HepG2 (cell line): ENCODE data around the gene GPC2. TPM values are rescaled to one million over a fixed set of nuclear protein-coding genes. Genes with fewer than 3 reads are reported as not detected.
A peak's percentile ranks its signal among the peaks of the same experiment; 100 is the strongest.

Source experiments
- ATAC-seq: fragments of 200-7000 bp; cut with Tn5 transposase; 3 replicates; pipeline ENCODE4 v1.9.1; 2020; ENCODE audit warnings: mild to moderate bottlenecking, moderate library complexity
- Bru-seq: library from RNA; stranded (reverse); fragments of 400-500 nt; gene quantifications from one replicate; lab custom pipeline; 2021; lab: Mats Ljungman, UMichigan
- BruChase-seq, 2 experiments: library from RNA; stranded (reverse); fragments of 400-500 nt; gene quantifications; one replicate each; lab custom pipeline; 2021; lab: Mats Ljungman, UMichigan
- BruUV-seq: library from RNA; stranded (reverse); fragments of 400-500 nt; replicated peaks from 2 replicates; lab custom pipeline; 2021; lab: Mats Ljungman, UMichigan
- CTCF ChIA-PET: fragments of 300-600 bp; formaldehyde crosslinking; extraction: SDS; loops from one replicate; lab custom pipeline; 2021; ENCODE audit warnings: low total read pairs, inconsistent platforms, low intra/inter-chr PET ratio; lab: Yijun Ruan, JAX
- POLR2A ChIA-PET: fragments of 350-600 bp; sonication (Branson Sonifier 250); formaldehyde crosslinking; loops from one replicate; lab custom pipeline; 2020; ENCODE audit warnings: antibody characterized with exemption, inconsistent platforms; lab: Yijun Ruan, JAX
- DNase-seq: peaks from one replicate; pipeline ENCODE4 v3.0.0-alpha.2; 2015; ENCODE audit warnings: low spot score
- FAIRE-seq: peaks from 3 replicates; lab custom pipeline; 2011; peaks lifted over from hg19 to GRCh38; lab: Jason Lieb, UNC
- H2AFZ ChIP-seq: one replicate; pipeline ENCODE4 v1.6.1; 2011; ENCODE audit warnings: low read length, inconsistent platforms
- H3K27ac ChIP-seq: fragments of 300-600 bp; 3 replicates; pipeline ENCODE4 v1.8.0; 2011; ENCODE audit warnings: mixed run types, mild to moderate bottlenecking, mixed read lengths, low read length, inconsistent platforms; ENCODE audit not compliant: insufficient read depth; ENCODE audit errors: extremely low read length
- H3K27me3 ChIP-seq, 2 experiments: fragments of 200-600 bp in 1 of 2; 2 replicates in 1 of 2; 3 replicates in 1 of 2; pipeline versions ENCODE4 v1.6.0 to v1.8.0; 2011; ENCODE audit warnings: low read length in 2 of 2, mild to moderate bottlenecking in 2 of 2, moderate library complexity in 2 of 2, inconsistent platforms in 1 of 2; ENCODE audit not compliant: insufficient read depth in 2 of 2, control insufficient read depth in 1 of 2
- H3K36me3 ChIP-seq, 2 experiments: fragments of 200-600 bp in 1 of 2; replicated peaks in 1 of 2; 2 replicates in 1 of 2; 3 replicates in 1 of 2; pipeline versions ENCODE4 v1.5.1 to v1.8.0; 2011; ENCODE audit warnings: low read length in 2 of 2, inconsistent platforms in 1 of 2; ENCODE audit not compliant: insufficient read depth in 2 of 2, control insufficient read depth in 1 of 2
- H3K4me1 ChIP-seq: 2 replicates; pipeline ENCODE4 v1.5.1; 2012; ENCODE audit warnings: low read length, inconsistent platforms; ENCODE audit not compliant: insufficient read depth
- H3K4me2 ChIP-seq: 2 replicates; pipeline ENCODE4 v1.6.0; 2011; ENCODE audit warnings: low read depth, low read length, inconsistent platforms
- H3K4me3 ChIP-seq, 3 experiments: fragments of 200-600 bp in 1 of 3; sonication (generic), shearing (Covaris generic) in 1 of 3; replicated peaks in 1 of 3; 2 replicates each; pipeline ENCODE4 v1.5.1; 2011 to 2016; ENCODE audit warnings: low read length in 3 of 3, inconsistent platforms in 2 of 3, low read depth in 2 of 3, mild to moderate bottlenecking in 2 of 3, control low read depth in 1 of 3, mixed read lengths in 1 of 3; ENCODE audit not compliant: insufficient read depth in 1 of 3
- H3K79me2 ChIP-seq: one replicate; pipeline ENCODE4 v1.6.1; 2011; ENCODE audit warnings: low read length, inconsistent platforms; ENCODE audit not compliant: insufficient read depth
- H3K9ac ChIP-seq: 2 replicates; pipeline ENCODE4 v1.6.0; 2011; ENCODE audit warnings: mild to moderate bottlenecking, low read depth, low read length, inconsistent platforms; ENCODE audit not compliant: insufficient read depth
- H3K9me3 ChIP-seq: 2 replicates; pipeline ENCODE4 v1.5.1; 2012; ENCODE audit warnings: mild to moderate bottlenecking, low read length
- H4K20me1 ChIP-seq: 2 replicates; pipeline ENCODE4 v1.6.0; 2011; ENCODE audit warnings: inconsistent platforms, mild to moderate bottlenecking, low read length, moderate library complexity; ENCODE audit not compliant: insufficient read depth
- DRAP1 ChIP-seq: IDR thresholded peaks from 2 replicates; pipeline ENCODE4 v1.6.1; 2016; ENCODE audit warnings: missing genetic modification reagents, missing compliant biosample characterization
- MXD1 ChIP-seq: sonication (generic); formaldehyde crosslinking; IDR thresholded peaks from 2 replicates; pipeline ENCODE4 v1.4.0; 2020; ENCODE audit warnings: mild to moderate bottlenecking, missing genetic modification reagents
- MYPOP ChIP-seq: sonication (generic); formaldehyde crosslinking; IDR thresholded peaks from 2 replicates; pipeline ENCODE4 v1.8.1; 2023; ENCODE audit warnings: mild to moderate bottlenecking, moderate library complexity, missing genetic modification reagents
- PHF21A ChIP-seq: sonication (generic); formaldehyde crosslinking; IDR thresholded peaks from 2 replicates; pipeline ENCODE4 v1.5.0; 2020; ENCODE audit warnings: mild to moderate bottlenecking, missing genetic modification reagents
- SP4 ChIP-seq: sonication (generic); formaldehyde crosslinking; IDR thresholded peaks from 2 replicates; pipeline ENCODE4 v1.8.1; 2023; ENCODE audit warnings: mild to moderate bottlenecking, missing genetic modification reagents
- SRSF1 ChIP-seq: fragments of 200-400 bp; formaldehyde crosslinking; optimal IDR thresholded peaks from 2 replicates; pipeline ENCODE3; 2017; ENCODE audit warnings: mild to moderate bottlenecking, low read depth, low read length, moderate library complexity
- ZBTB33 ChIP-seq: sonication (generic); formaldehyde crosslinking; IDR thresholded peaks from 2 replicates; pipeline ENCODE4 v1.4.0; 2020; ENCODE audit warnings: missing genetic modification reagents
- ZGPAT ChIP-seq: IDR thresholded peaks from 2 replicates; pipeline ENCODE4 v1.6.1; 2016; ENCODE audit warnings: mild to moderate bottlenecking
- ZNF225 ChIP-seq: sonication (generic); formaldehyde crosslinking; IDR thresholded peaks from 2 replicates; pipeline ENCODE4 v1.4.0; 2020; ENCODE audit warnings: mild to moderate bottlenecking, missing genetic modification reagents
- ZNF232 ChIP-seq: sonication (generic); formaldehyde crosslinking; IDR thresholded peaks from 2 replicates; pipeline ENCODE4 v1.4.0; 2020; ENCODE audit warnings: missing genetic modification reagents, borderline replicate concordance
- WGBS: methylation state at CpG from one replicate; pipeline ENCODE4 v1.1.6; 2017; ENCODE audit warnings: low lambda C conversion rate; 5-methylcytosine and 5-hydroxymethylcytosine counted together
- in situ Hi-C: cut with HindIII; loops from 2 replicates; pipeline ENCODE4 v1.10.0; 2017; ENCODE audit warnings: low pct_unique_long_range_greater_than_20kb; ENCODE audit not compliant: extremely low pct_ligation_motif_present
- intact Hi-C: fragments of 100-400 bp; cut with micrococcal nuclease; formaldehyde crosslinking; loops from one replicate; pipeline ENCODE4 v1.10.0; 2022; ENCODE audit not compliant: unreplicated experiment
- long read RNA-seq, 2 experiments: library from RNA in 1 of 2; library from polyadenylated mRNA in 1 of 2; stranded (forward) in 1 of 2; unstranded in 1 of 2; transcript quantifications; one replicate each; pipeline ENCODE4 v2.0.0, GENCODE V29; 2019 to 2022
- polyA minus RNA-seq, 3 experiments: library from RNA; depleted of rRNA, polyadenylated mRNA; stranded (reverse); fragments of >200 nt; gene quantifications; 2 replicates each; pipeline ENCODE4 v1.2.3, GENCODE V29; 2011; ENCODE audit warnings: low replicate concordance in 1 of 3
- polyA plus RNA-seq, 8 experiments: library from polyadenylated mRNA; depleted of rRNA in 3 of 8; stranded (reverse) in 7 of 8; unstranded in 1 of 8; fragments of >200 nt; fragmentation: Illumina TruSeq in 4 of 8; extraction: Trizol in 4 of 8; gene quantifications; 2 replicates each; pipeline versions ENCODE4 v1.2.1 to v1.2.3, GENCODE V29; 2011 to 2016; ENCODE audit warnings: low read depth in 4 of 8, missing spikeins in 1 of 8, mixed read lengths in 1 of 8; ENCODE audit not compliant: insufficient read depth in 1 of 8
- total RNA-seq, 5 experiments: library from RNA; depleted of rRNA; stranded (reverse); fragments of >200 nt; fragmentation: Illumina TruSeq; extraction: Trizol; gene quantifications; 2 replicates each; pipeline ENCODE4 v1.2.3, GENCODE V29; 2016; ENCODE audit warnings: low read depth in 1 of 5

GPC2 gene
- total RNA-seq (2016; rRNA removed; fragmentation: Illumina TruSeq; extraction: Trizol) (0.10 and 0.64 TPM in 2 replicates), polyA plus RNA-seq (2011; rRNA removed) (0.76 and 0.78 TPM in 2 replicates), polyA minus RNA-seq (2011; rRNA and poly(A)+ RNA removed; ENCODE audit: low replicate concordance) (0.94 and 1.2 TPM in 2 replicates), Bru-seq, nascent RNA (percentile 35 among the genes with signal in this experiment), BruChase-seq, experiment 1, labeled RNA remaining after a 6-hour chase (percentile 34 among the genes with signal in this experiment), BruChase-seq, experiment 2, labeled RNA remaining after a 2-hour chase (percentile 40 among the genes with signal in this experiment)
- total RNA-seq (2016; cell fraction: cytosol; rRNA removed; fragmentation: Illumina TruSeq; extraction: Trizol; ENCODE audit: low read depth): 0.35 TPM in 1 of 2 replicates, not detected in the other
- 1.0 TPM in 1 of 2 replicates, not detected in the other for total RNA-seq (2016; cell fraction: insoluble cytoplasmic fraction; rRNA removed; fragmentation: Illumina TruSeq; extraction: Trizol)
- 0.12 and 0.14 TPM in 2 replicates for total RNA-seq (2016; cell fraction: membrane; rRNA removed; fragmentation: Illumina TruSeq; extraction: Trizol)
- 2.1 and 2.7 TPM in 2 replicates for total RNA-seq (2016; cell fraction: nucleus; rRNA removed; fragmentation: Illumina TruSeq; extraction: Trizol)
- polyA plus RNA-seq (2011; cell fraction: cytosol; rRNA removed): 0.46 and 0.51 TPM in 2 replicates
- 6.6 and 8.4 TPM in 2 replicates for polyA plus RNA-seq (2011; cell fraction: nucleus; rRNA removed)
- 0.68 and 1.2 TPM in 2 replicates for polyA plus RNA-seq (2012)
- polyA plus RNA-seq (2016; cell fraction: cytosol; fragmentation: Illumina TruSeq; extraction: Trizol; ENCODE audit: low read depth): 0.05 TPM in 1 of 2 replicates, not detected in the other
- polyA plus RNA-seq (2016; cell fraction: insoluble cytoplasmic fraction; fragmentation: Illumina TruSeq; extraction: Trizol; ENCODE audit: low read depth): 0.38 and 0.47 TPM in 2 replicates
- polyA plus RNA-seq (2016; cell fraction: membrane; fragmentation: Illumina TruSeq; extraction: Trizol; ENCODE audit: low read depth): 0.07 TPM in 1 of 2 replicates, not detected in the other
- 3.9 and 4.1 TPM in 2 replicates for polyA plus RNA-seq (2016; cell fraction: nucleus; fragmentation: Illumina TruSeq; extraction: Trizol; ENCODE audit: insufficient read depth, low read depth)
- 0.49 TPM in 1 of 2 replicates, not detected in the other for polyA minus RNA-seq (2011; cell fraction: cytosol; rRNA and poly(A)+ RNA removed)
- 0.90 and 3.9 TPM in 2 replicates for polyA minus RNA-seq (2011; cell fraction: nucleus; rRNA and poly(A)+ RNA removed)
- long read RNA-seq, experiment 1: 0 reads
- long read RNA-seq, experiment 2, partial matches to known transcripts: 0 of 1 reads
- long read RNA-seq, experiment 2, other reads (novel, unspliced or antisense): 1 of 1 reads

- H3K4me3 ChIP-seq: peak within 1 kb of the TSS; percentile 68 to 80 (median 69)
- no peaks in the 10 kb centered on the region for H3K9me3 ChIP-seq
- H3K9ac ChIP-seq: 0 out of 2 replicates have a peak within 1 kb of the TSS, but pooled peaks have one; percentile 8
- no peak within 1 kb of the TSS for H2AFZ ChIP-seq
- no TSS peak for BruUV-seq
- H3K79me2 ChIP-seq: no peaks in the 10 kb centered on the region
- CTCF ChIA-PET: no interaction called here
- H4K20me1 ChIP-seq: no peaks in the 10 kb centered on the region
- H3K27ac ChIP-seq: no peak within 1 kb of the TSS
- peaks cover 13% of the 10 kb centered on the region for H3K4me1 ChIP-seq
- intact Hi-C loops (no loop called here), in situ Hi-C loops (no loop called here)
- peak; percentile 28 for FAIRE-seq
- peak; percentile 89 for ATAC-seq
- H3K4me2 ChIP-seq: peak within 1 kb of the TSS; percentile 94
- WGBS: 32% methylated on average over 63 of the region's 78 CpGs
- DNase-seq: peak; percentile 85
- no peaks in the 10 kb centered on the region for H3K36me3 ChIP-seq
- peaks cover 1 to 4% of the 10 kb centered on the region in 2 experiments; a peak in 2 of 5 replicates for H3K27me3 ChIP-seq
- POLR2A ChIA-PET: interaction anchor here (0.6 to 1.7 kb wide), 5 partner anchors 9 to 311 kb away, joined by 3 to 11 read pairs (median 3); partner anchors contain the start of genes GAL3ST4 and LAMTOR4
- peak; percentile 38; the same call in 1 of the 2 replicates for TF ChIP-seq PHF21A
- peak; percentile 32; the same call in 1 of the 2 replicates for TF ChIP-seq ZGPAT (CRISPR knock-in tag)
- 0 out of 2 replicates have a peak, but pooled peaks have one; percentile 38 for TF ChIP-seq MYPOP (CRISPR knock-in tag)
- TF ChIP-seq MXD1 (CRISPR knock-in tag): peak; percentile 53; the same call in 1 of the 2 replicates
- peak; percentile 28 for TF ChIP-seq SRSF1
- TF ChIP-seq ZNF232 (CRISPR knock-in tag): peak; percentile 24; the same call in 1 of the 2 replicates
- peak; percentile 83 for TF ChIP-seq SP4
- TF ChIP-seq DRAP1: peak; percentile 45; the same call in 1 of the 2 replicates
- TF ChIP-seq ZBTB33 (CRISPR knock-in tag): peak; percentile 73
- TF ChIP-seq ZNF225 (CRISPR knock-in tag): peak; percentile 67; the same call in 1 of the 2 replicates
Observed at GRCh38 chr7:100177045-100178001, at the start of gene GPC2, which contains the start of gene STAG3. Gene GPC2 (minus strand): TSS chr7:100177381. CDS start chr7:100177199, 182 bp downstream. Gene STAG3 (plus strand): TSS chr7:100177918. CDS start chr7:100180557, 2,639 bp downstream.
